SK-N-DZ (cell line): ENCODE data around the gene KRTAP10-3. TPM values are rescaled to one million over a fixed set of nuclear protein-coding genes. Genes with fewer than 3 reads are reported as not detected.
"Not testable (repeated sequence)": the region's sequence is repeated elsewhere in the genome, so short reads cannot be mapped to it uniquely, and the experiment has no call there.

Experiments
- DNase-seq: peaks from one replicate; pipeline ENCODE4 v3.0.0-alpha.2; 2015; ENCODE audit warnings: low spot score
- polyA plus RNA-seq, 2 experiments: library from polyadenylated mRNA; depleted of rRNA; stranded (reverse); fragments of >200 nt; gene quantifications; 2 replicates each; pipeline ENCODE4 v1.2.3, GENCODE V29; 2014

Gene KRTAP10-3
- polyA plus RNA-seq (2014; cell fraction: cytosol; rRNA removed) = not detected in 2 replicates
- not detected in 2 replicates for polyA plus RNA-seq (2014; cell fraction: nucleus; rRNA removed)

GRCh38 chr21:44558695-44559094, at the start of gene KRTAP10-3:
Gene KRTAP10-3 (minus strand): TSS chr21:44558795. CDS start chr21:44558715, 80 bp downstream.
- no peak for DNase-seq

GRCh38 chr21:44606495-44606894, 47.9 kb upstream of the KRTAP10-3 start:
- no peak for DNase-seq

GRCh38 chr21:44603911-44604310, 45.3 kb upstream of the KRTAP10-3 start:
- DNase-seq = no peak

- DNase-seq = no peak
Observed at GRCh38 chr21:44603109-44603875, 44.7 kb upstream of the KRTAP10-3 start.

- no peak for DNase-seq
Observed at GRCh38 chr21:44602463-44602850, 43.9 kb upstream of the KRTAP10-3 start.

GRCh38 chr21:44601596-44602462, 43.2 kb upstream of the KRTAP10-3 start:
- no peak for DNase-seq

GRCh38 chr21:44601091-44601490, 42.5 kb upstream of the KRTAP10-3 start:
- not testable (repeated sequence) for DNase-seq

GRCh38 chr21:44600118-44600978, 41.8 kb upstream of the KRTAP10-3 start, which contains the start of gene KRTAP10-7:
Gene KRTAP10-7 (plus strand): TSS chr21:44600597. CDS start chr21:44600622, 25 bp downstream.
- not testable (repeated sequence) for DNase-seq

GRCh38 chr21:44599264-44600029, 40.9 kb upstream of the KRTAP10-3 start:
- no peak for DNase-seq

- no peak for DNase-seq
Observed at GRCh38 chr21:44598061-44598460, 39.5 kb upstream of the KRTAP10-3 start.

- no peak for DNase-seq
Observed at GRCh38 chr21:44596068-44596725, 37.6 kb upstream of the KRTAP10-3 start.

- no peak for DNase-seq
Observed at GRCh38 chr21:44595524-44595923, 36.9 kb upstream of the KRTAP10-3 start.

- no peak for DNase-seq
Observed at GRCh38 chr21:44594406-44594916, 35.9 kb upstream of the KRTAP10-3 start.

GRCh38 chr21:44593598-44594405, 35.2 kb upstream of the KRTAP10-3 start:
- no peak for DNase-seq

- no peak for DNase-seq
Observed at GRCh38 chr21:44592446-44593311, 34.1 kb upstream of the KRTAP10-3 start, which contains the start of gene KRTAP10-6. Gene KRTAP10-6 (minus strand): TSS chr21:44592505. CDS start chr21:44592484, 21 bp downstream.

GRCh38 chr21:44591801-44592130, 33.2 kb upstream of the KRTAP10-3 start:
- DNase-seq = not testable (repeated sequence)

GRCh38 chr21:44590897-44591800, 32.6 kb upstream of the KRTAP10-3 start:
- not testable (repeated sequence) for DNase-seq
